Skeletal muscle satellite cell (primary cell): Measurements from ENCODE around the gene PRRT2.
"Not testable (repeated sequence)": the region's sequence is repeated elsewhere in the genome, so short reads cannot be mapped to it uniquely, and the experiment has no call there.

Experiments
- H3K27me3 ChIP-seq: 2 replicates; pipeline ENCODE4 v1.7.0; 2013; ENCODE audit warnings: low read length; ENCODE audit not compliant: control insufficient read depth, insufficient read depth
- H3K36me3 ChIP-seq: 2 replicates; pipeline ENCODE4 v1.7.0; 2013; ENCODE audit warnings: mild to moderate bottlenecking, control low read depth, low read length; ENCODE audit not compliant: insufficient read depth
- H3K4me1 ChIP-seq: 2 replicates; pipeline ENCODE4 v1.7.0; 2013; ENCODE audit warnings: low read length; ENCODE audit not compliant: control insufficient read depth, insufficient read depth
- H3K4me2 ChIP-seq: 2 replicates; pipeline ENCODE4 v1.7.0; 2013; ENCODE audit warnings: mild to moderate bottlenecking, low read length
- H3K4me3 ChIP-seq: 2 replicates; pipeline ENCODE4 v1.7.0; 2013; ENCODE audit warnings: low read length
- H3K9ac ChIP-seq: 2 replicates; pipeline ENCODE4 v1.7.0; 2013; ENCODE audit warnings: mild to moderate bottlenecking, low read depth, low read length, moderate library complexity
- H3K9me3 ChIP-seq: replicated peaks from 2 replicates; pipeline ENCODE4 v1.7.0; 2013; ENCODE audit warnings: mild to moderate bottlenecking, control low read depth, low read length

PRRT2 gene

DNA sequence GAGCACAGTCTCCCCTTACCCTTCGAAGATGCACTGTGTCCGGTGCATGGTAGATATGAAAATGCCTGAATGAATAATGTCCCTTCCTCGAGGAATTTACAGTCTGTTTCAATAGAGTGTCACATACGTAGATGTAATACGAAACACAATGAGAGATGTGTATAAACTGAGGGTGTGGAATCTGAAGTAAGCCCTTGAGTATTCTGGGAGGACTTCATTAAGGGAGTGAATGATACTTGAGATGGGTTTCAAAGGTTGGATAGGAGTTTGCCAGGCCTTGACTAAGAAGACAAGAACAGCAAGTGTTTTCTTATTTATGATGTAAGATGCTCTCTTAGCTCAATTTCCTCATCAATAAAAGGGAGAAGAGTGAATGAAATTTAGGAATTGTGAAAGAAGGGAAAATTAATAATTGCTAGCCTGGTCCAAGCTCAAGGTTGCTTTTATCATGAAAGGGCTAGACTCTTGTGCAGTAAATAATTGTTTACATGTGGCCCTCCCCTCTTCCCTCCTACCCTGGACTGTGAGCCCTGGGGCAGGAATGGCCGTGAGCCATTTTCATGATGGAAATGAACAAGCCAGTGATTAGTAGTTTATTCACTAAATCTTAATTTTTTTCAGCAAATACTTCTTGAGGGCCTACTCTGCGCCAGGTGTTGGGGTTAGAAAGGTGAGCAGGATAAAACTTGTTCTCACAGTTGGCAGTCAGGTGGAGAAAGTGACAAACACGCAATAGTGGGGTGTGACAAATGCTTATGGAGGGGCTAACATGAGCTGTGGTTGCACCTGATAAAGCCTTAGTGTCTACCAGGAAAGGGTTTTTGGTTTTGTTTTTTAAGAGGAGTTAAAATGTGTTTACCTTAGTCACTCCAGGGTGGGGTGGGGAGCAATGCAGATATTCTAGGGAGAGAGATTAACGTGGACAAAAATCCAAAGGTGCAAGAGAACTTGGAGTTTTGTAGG lies 19.9 kb upstream of the PRRT2 start:
- H3K4me3 ChIP-seq = peak overlapping the region; percentile 81
- H3K9ac ChIP-seq = peak overlapping the region; percentile 81

GRCh38 chr16:29793153-29793552 lies 18.8 kb upstream of the PRRT2 start:
- not testable (repeated sequence) for H3K27me3 ChIP-seq, H3K4me3 ChIP-seq, H3K4me2 ChIP-seq, H3K9me3 ChIP-seq, H3K9ac ChIP-seq
- peaks cover 21% of the 10 kb centered on the region for H3K36me3 ChIP-seq
- H3K4me1 ChIP-seq = peaks cover 16% of the 10 kb centered on the region

More for the DNA sequence above, 19.9 kb upstream of the PRRT2 start:
- H3K4me1 ChIP-seq = peaks cover 16% of the 10 kb centered on the region
- H3K9me3 ChIP-seq = no peaks in the 10 kb centered on the region
- H3K36me3 ChIP-seq = peaks cover 11% of the 10 kb centered on the region
- H3K4me2 ChIP-seq = peak overlapping the region; percentile 88
- no peaks in the 10 kb centered on the region for H3K27me3 ChIP-seq

GRCh38 chr16:29794231-29794710 lies 17.7 kb upstream of the PRRT2 start:
- H3K4me3 ChIP-seq = no peak overlapping the region
- no peaks in the 10 kb centered on the region for H3K9me3 ChIP-seq
- H3K9ac ChIP-seq = no peak overlapping the region
- H3K4me1 ChIP-seq = peaks cover 16% of the 10 kb centered on the region
- H3K27me3 ChIP-seq = no peaks in the 10 kb centered on the region
- peaks cover 32% of the 10 kb centered on the region for H3K36me3 ChIP-seq
- H3K4me2 ChIP-seq = no peak overlapping the region

DNA sequence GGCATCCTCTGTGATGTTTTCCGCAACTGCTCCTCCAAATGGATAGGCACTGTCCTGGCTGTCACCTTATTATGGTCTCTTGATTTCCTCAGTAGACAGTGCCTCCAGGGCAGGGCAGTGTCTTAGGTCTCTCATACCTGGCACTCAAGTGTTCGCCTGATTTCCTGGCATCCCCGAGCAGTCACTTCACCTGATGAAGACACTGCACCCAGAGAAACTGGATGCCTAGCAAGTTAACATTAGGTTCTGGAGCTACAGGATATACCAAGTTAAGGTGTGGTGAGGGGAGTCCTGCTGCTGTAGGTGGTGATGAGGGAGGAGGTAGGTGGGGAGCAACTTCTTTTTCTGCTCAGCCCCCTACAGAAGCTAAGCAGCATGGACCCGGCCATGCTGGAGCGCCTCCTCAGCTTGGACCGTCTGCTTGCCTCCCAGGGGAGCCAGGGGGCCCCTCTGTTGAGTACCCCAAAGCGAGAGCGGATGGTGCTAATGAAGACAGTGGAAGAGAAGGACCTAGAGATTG lies 9.5 kb upstream of the PRRT2 start:
- H3K9me3 ChIP-seq = no peaks in the 10 kb centered on the region
- H3K9ac ChIP-seq = no peak overlapping the region
- H3K36me3 ChIP-seq = peaks cover 51% of the 10 kb centered on the region

GRCh38 chr16:29804020-29804419 lies 8.0 kb upstream of the PRRT2 start:
- Histone ChIP-seq H3K4me3 (no peak overlapping the region), H3K9ac (peak overlapping the region; percentile 89), H3K9me3 (no peaks in the 10 kb centered on the region), H3K27me3 (no peaks in the 10 kb centered on the region), H3K4me2 (peak overlapping the region; percentile 99), H3K36me3 (peaks cover 42% of the 10 kb centered on the region), H3K4me1 (peaks cover 28% of the 10 kb centered on the region)

More for the DNA sequence above, 9.5 kb upstream of the PRRT2 start:
- Histone ChIP-seq H3K4me3 (no peak overlapping the region), H3K4me1 (peaks cover 15% of the 10 kb centered on the region), H3K27me3 (no peaks in the 10 kb centered on the region), H3K4me2 (no peak overlapping the region)

GRCh38 chr16:29804455-29805231 lies 7.3 kb upstream of the PRRT2 start:
- Histone ChIP-seq H3K4me1 (peaks cover 32% of the 10 kb centered on the region), H3K4me2 (peak overlapping the region; percentile 99), H3K36me3 (peaks cover 40% of the 10 kb centered on the region)

GRCh38 chr16:29805232-29806098 lies 6.5 kb upstream of the PRRT2 start:
- Histone ChIP-seq H3K9me3 (no peaks in the 10 kb centered on the region), H3K4me1 (peaks cover 39% of the 10 kb centered on the region), H3K4me3 (peak overlapping the region; percentile 78), H3K4me2 (peak overlapping the region; percentile 99), H3K27me3 (no peaks in the 10 kb centered on the region), H3K9ac (peak overlapping the region; percentile 89), H3K36me3 (peaks cover 41% of the 10 kb centered on the region)

More at GRCh38 chr16:29804455-29805231, 7.3 kb upstream of the PRRT2 start:
- peak overlapping the region; percentile 89 for H3K9ac ChIP-seq
- no peaks in the 10 kb centered on the region for H3K27me3 ChIP-seq
- no peaks in the 10 kb centered on the region for H3K9me3 ChIP-seq
- peak overlapping the region; percentile 78 for H3K4me3 ChIP-seq

GRCh38 chr16:29806099-29806579 lies 5.9 kb upstream of the PRRT2 start, which contains the start of gene MAZ:
TSS of gene MAZ (plus strand) at chr16:29806529. CDS start at chr16:29806702, 173 bp downstream.
- Histone ChIP-seq H3K9me3 (no peaks in the 10 kb centered on the region), H3K9ac (peak within 1 kb of the TSS; percentile 89), H3K4me3 (peak within 1 kb of the TSS; percentile 78), H3K36me3 (peaks cover 40% of the 10 kb centered on the region), H3K4me1 (peaks cover 45% of the 10 kb centered on the region), H3K4me2 (peak within 1 kb of the TSS; percentile 99), H3K27me3 (no peaks in the 10 kb centered on the region)

DNA sequence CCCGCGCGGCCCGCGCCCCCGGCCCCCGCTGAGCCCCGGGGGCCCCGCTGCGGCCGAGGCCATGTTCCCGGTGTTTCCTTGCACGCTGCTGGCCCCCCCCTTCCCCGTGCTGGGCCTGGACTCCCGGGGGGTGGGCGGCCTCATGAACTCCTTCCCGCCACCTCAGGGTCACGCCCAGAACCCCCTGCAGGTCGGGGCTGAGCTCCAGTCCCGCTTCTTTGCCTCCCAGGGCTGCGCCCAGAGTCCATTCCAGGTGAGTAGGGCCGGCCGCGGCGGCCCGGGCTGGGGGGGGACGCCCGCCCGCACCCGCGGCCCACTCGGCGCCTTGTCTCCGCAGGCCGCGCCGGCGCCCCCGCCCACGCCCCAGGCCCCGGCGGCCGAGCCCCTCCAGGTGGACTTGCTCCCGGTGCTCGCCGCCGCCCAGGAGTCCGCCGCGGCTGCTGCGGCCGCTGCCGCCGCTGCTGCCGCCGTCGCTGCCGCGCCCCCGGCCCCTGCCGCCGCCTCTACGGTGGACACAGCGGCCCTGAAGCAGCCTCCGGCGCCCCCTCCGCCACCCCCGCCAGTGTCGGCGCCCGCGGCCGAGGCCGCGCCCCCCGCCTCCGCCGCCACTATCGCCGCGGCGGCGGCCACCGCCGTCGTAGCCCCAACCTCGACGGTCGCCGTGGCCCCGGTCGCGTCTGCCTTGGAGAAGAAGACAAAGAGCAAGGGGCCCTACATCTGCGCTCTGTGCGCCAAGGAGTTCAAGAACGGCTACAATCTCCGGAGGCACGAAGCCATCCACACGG lies 5.2 kb upstream of the PRRT2 start:
- H3K4me2 ChIP-seq = peak overlapping the region; percentile 89
- peak overlapping the region; percentile 77 for H3K9ac ChIP-seq
- H3K27me3 ChIP-seq = no peaks in the 10 kb centered on the region
- H3K4me3 ChIP-seq = peak overlapping the region; percentile 77
- H3K4me1 ChIP-seq = peaks cover 51% of the 10 kb centered on the region
- H3K9me3 ChIP-seq = no peaks in the 10 kb centered on the region
- H3K36me3 ChIP-seq = peaks cover 35% of the 10 kb centered on the region
